HG02759 (cell line): Measurements from ENCODE around the gene PRSS27.
A peak's percentile ranks its signal among the peaks of the same experiment; 100 is the strongest.

Source experiments
- ATAC-seq: cut with Tn5 transposase; IDR thresholded peaks from one replicate; pipeline ENCODE4 v1.9.1; 2021; ENCODE audit warnings: mild to moderate bottlenecking, moderate library complexity; ENCODE audit not compliant: unreplicated experiment

The PRSS27 gene

DNA sequence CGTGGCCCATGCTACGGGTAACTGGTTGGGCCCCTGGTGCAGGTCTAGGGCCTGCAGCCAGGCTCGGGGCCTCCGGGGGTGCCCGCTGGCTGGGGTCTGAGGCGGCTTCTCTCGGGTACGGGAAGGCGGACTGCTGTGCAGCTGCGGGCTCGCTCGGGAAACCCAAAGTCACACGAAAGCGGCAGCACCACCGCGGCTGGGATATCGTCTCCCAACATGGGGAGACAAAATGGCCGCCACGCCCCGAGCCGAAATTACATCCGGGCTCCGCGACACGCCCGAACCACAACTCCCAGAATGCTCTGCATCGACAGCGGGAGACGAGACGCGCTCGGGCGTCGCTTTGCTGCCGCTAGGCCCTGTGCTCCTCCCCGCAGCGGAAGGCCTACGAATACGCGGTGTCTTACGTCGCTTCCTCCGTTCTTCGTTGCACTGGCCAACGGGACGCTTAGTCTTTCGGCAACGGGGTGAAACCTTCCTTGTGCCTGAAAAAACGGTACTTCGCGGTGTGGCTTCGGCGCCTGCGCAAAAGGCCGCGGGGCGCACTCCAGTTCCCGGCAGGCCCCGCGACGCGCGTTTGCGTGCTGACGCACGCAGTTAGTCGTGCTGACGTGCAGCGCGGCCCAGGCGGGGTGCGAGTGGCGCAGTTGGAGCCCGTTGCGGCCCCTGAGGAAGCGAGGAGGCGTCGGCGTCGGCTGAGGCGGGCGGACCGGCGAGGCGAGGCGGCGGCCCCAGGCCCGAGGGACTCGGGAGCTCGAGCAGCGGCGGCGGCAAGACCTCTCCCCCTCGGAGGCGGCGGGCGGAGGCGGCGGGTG lies 32.2 kb upstream of the PRSS27 start, which contains the start of gene SRRM2:
Gene SRRM2 (plus strand): TSS at position 604 of the 815 bp plus-strand sequence. CDS start 3,727 bp downstream, outside the sequence.
- peak; percentile 86 for ATAC-seq

- ATAC-seq, result peak; percentile 31
These were observed 31.6 kb upstream of the PRSS27 start for GRCh38 chr16:2751577-2752034.

DNA sequence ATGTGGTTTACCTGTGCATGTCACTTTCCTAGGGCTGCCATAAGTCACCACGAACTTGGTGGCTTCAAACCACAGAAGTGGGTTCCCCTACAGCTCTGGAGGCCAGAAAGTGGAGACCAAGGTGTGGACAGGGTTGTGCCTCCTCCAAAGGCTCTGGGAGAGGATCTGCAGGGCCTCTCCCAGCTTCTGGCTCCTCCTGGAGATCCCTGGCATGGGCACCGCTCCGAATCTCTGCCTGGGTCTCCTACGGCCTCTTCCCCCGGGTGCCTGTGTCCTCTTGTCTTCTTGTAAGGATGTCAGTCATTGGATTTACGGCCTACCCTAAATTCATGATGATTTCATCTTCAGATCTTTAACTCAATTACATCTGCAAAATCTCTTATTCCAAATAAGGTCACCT lies 29.9 kb upstream of the PRSS27 start:
- no peak for ATAC-seq

GRCh38 chr16:2749476-2749875 lies 29.5 kb upstream of the PRSS27 start:
- ATAC-seq, result no peak

DNA sequence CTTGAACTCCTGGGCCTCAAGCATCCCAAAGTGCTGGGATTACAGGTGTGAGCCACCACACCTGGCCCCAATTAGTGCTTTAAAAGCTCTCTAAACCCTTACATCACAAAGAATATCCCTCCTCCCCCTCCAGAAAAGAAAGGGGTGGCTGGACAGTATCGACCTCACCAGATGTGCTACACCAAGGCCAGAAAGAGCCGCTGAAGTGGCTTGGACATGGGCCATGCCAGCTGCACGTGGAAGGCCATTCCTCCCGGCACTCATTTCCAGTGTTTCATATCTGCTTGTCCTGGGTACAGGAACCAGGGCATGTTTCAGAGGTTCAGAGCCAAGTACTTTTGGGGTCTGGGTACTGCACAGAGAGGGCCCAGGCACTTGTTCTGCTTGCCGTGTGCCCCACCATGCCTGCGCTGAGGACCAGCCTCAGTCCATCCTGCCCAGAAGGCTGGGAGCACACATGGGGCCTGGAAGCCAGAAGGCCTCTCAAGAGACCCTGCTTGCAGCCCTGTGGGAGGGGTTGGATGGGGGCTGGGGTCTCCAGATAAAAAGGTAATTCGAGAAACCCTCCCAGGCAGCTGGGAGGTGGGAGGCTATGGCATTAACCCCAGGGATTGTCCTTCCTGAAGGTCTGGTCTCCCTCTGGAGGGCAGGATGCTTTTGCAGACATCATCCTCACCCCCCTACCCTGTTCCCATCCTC lies 28.9 kb upstream of the PRSS27 start:
- ATAC-seq, result no peak

GRCh38 chr16:2745961-2746360 lies 25.9 kb upstream of the PRSS27 start:
- ATAC-seq, result no peak

GRCh38 chr16:2745116-2745890 lies 25.3 kb upstream of the PRSS27 start:
- no peak for ATAC-seq

DNA sequence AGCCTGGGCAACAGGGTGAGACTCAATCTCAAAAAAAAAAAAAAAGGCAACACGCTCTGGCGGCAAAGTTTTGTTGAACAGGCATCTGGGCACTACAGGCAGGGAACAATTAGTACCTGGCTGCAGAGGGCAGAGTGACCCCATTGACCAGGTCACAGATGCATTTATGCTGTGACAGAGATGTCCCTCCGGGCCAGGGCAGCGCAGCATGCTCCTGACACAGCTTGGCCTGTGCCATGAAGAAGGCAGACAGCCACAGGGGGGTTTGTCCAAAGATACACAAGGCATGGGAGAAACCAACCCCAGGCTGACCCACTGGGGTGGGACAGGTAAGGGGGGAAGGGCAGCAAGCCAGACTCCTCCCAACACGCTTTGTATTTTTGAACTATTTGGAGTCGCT lies 24.7 kb upstream of the PRSS27 start:
- ATAC-seq, result no peak

- no peak for ATAC-seq
These were observed 23.2 kb upstream of the PRSS27 start for GRCh38 chr16:2743007-2743810.

- ATAC-seq, result no peak
These were observed 22.4 kb upstream of the PRSS27 start for GRCh38 chr16:2742323-2743006.

DNA sequence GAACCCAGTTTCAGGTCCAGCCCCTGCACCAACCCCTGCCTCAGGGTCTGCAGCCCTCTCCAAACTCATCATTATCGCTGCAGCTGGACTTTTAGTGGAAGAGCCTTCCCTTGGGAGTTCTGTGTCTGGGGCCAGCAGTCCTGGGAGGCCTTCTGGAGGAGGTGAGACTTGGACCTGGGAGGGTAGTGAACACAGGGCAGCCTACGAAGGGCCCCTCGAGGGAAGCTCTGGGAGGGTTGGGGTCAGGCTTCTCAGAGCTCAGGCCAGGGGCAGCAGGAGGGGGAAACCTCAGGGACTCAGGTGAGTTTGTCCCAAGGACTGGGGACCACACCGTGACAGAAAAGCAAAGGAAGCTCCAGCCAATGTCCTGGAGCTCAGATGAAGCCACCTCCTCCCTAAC lies 21.1 kb upstream of the PRSS27 start:
- ATAC-seq, result no peak

DNA sequence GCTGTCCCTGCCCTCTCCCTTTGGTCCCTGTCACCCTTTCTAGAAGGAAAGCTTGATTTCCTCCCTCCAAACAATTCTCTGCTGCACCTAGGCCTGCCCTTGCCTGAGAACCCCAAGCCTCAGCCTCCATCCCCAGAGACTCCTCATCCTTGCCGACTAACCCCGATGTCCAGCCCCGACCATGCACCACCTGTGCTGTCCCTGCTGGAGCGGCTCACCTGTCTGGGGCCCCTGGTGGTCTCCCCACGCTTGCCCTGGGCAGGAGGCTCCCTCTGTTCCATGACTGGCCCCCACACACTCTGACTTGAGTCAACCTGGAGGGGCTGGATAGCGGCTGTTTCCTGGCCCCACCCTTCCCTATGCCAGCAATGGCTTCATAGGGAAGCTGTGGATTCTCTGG lies 20.5 kb upstream of the PRSS27 start:
- no peak for ATAC-seq

DNA sequence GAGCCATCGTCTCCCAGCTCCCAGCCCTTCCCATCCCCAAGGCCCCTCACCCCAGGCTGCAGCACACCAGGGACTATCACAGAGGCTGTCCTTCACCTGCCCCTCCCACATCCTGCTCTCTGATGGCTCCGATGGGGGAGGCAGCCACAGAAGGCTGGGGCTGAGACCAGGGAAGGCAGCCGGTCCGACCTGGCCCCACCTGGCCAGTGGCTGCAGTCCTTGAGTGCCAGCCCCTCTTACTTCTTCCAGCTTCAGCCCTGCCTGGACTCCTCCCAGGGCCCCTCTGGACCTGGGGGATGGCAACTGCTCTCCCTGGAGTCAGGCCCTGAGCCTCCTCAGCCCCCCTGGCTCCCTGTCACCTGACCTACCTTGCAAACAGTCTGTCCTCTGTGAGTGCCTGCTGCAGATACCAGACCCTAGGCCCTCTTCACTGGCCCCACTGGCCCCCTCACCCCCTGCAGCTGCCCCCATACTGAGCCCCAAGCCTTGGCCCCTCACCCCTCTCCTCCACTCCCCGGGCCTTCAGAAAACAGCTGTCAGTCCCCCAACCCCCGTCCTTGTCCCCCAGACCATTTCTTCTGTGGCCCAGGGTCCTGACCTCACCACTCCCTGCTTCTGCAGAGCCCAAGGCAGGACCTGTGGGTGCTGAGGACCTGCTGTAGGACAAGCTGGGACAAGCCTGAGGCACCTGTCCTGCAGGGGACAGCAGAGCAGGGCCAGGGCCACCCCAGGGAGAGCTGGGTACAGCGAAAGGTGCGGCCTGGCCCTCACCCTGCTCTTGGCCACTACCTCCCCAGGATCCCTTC lies 19.8 kb upstream of the PRSS27 start:
- ATAC-seq, result no peak

- no peak for ATAC-seq
These were observed 18.6 kb upstream of the PRSS27 start for GRCh38 chr16:2738615-2739014.

DNA sequence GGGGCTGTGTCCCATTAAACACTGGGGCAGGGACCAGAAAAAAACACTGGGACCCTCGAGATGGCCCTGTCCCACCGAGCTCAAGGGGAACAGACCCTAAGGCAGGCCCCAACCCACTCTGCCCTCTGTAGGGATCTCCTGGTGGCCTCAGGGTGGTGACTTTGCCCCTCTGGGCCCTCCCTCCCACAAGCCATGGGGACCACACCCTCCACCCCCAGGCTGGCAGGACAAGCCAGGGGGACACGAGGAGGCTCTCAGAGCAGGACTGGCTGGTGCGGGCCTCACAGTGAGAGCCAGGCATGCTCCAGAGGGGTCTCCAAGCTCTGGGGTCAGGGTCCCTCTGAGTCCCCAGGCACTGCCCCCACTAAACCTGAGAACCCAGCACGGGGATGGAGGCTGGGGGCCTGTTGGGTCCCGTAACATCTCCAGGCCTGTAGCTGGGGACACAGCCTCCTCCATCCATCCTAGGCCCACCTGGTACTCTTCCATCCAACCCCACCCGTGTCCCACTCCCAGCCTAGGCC lies 17.9 kb upstream of the PRSS27 start:
- ATAC-seq, result no peak

GRCh38 chr16:2737238-2737605 lies 17.2 kb upstream of the PRSS27 start:
- ATAC-seq, result no peak

DNA sequence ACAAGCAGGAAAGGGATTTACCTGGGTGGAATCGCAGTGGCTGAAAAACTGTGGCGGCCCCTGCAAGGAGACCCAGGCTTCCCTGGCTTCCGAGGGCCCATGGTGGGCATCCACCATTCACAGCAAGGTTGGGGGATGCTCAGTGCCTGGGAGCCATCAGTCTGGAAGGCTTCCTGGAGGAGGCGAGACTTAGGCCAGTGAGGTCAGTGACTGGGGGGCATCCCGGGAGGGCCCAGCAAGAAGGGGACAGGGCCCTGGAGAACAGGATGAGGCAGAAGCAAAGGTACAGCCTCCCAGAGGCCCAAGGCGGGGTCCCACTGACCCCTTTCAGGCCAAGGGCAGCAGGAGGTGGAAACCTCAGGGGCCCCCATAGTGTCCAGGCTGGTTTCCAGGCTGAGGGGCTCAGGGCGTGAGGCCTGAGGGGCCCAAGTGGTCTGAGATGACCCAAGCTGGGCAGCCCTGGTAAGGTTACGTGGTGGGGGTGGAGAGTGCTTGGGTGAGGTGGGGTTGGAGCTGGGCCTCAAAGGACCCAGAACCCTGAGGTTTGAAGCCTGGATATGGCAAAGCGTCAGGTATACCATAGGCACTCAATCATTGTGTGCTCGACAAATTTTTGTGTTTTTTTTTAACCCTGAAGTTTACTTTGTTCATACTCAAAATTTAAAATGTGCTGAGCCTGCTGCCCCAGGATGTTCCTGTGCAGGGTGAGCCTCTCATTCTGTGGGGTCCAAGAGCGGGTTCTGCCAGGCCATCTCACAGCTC lies 16.6 kb upstream of the PRSS27 start:
- ATAC-seq, result no peak

DNA sequence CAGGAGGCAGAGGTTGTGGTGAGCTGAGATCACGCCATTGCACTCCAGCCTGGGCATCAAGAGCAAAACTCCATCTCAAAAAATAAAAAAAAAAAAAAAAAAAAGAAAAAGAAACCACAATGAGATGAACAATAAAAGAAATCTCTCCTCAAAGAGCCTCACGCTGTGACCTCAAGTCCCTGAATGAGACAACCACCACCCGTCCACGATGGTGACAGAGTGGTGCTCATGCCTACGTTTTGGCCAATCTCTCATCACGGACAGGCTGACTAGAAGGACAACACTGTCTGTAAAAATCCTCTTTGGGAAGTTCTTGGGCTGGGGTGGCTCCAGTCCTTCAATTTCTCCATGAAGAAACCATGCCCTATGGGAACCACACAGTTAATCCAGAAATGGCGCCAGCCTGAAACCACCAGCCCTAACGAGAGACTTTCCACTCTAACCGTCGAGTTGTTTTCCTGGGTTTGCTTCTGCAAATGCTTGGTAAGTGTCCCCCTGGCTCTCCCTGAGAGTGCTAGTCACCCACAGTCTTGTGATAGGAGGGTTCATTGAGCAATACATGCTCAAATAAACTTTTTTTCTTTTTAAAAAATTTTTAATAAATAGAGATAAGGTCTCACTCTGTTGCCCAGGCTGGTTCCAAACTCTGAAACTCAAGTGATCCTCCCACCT lies 15.0 kb upstream of the PRSS27 start:
- no peak for ATAC-seq
